HepG2 (cell line): ENCODE results near the gene SREBF1. TPM values are rescaled to one million over a fixed set of nuclear protein-coding genes. Genes with fewer than 3 reads are reported as not detected.

ENCODE experiments used
- ARID4A ChIP-seq: sonication (generic); formaldehyde crosslinking; IDR thresholded peaks from 2 replicates; pipeline ENCODE4 v1.5.0; 2020; ENCODE audit warnings: mild to moderate bottlenecking, missing genetic modification reagents, borderline replicate concordance
- FOXC1 ChIP-seq: sonication (generic); formaldehyde crosslinking; IDR thresholded peaks from 2 replicates; pipeline ENCODE4 v1.8.0; 2022; ENCODE audit warnings: mild to moderate bottlenecking, missing genetic modification reagents, borderline replicate concordance
- MTERF4 ChIP-seq: sonication (generic); formaldehyde crosslinking; IDR thresholded peaks from 2 replicates; pipeline ENCODE4 v1.8.0; 2023; ENCODE audit warnings: mild to moderate bottlenecking, missing genetic modification reagents
- MZF1 ChIP-seq: sonication (generic); formaldehyde crosslinking; IDR thresholded peaks from 2 replicates; pipeline ENCODE4 v1.8.1; 2023; ENCODE audit warnings: mild to moderate bottlenecking, missing genetic modification reagents, borderline replicate concordance
- NR2C2 ChIP-seq: sonication (generic); formaldehyde crosslinking; IDR thresholded peaks from 2 replicates; pipeline ENCODE4 v1.4.0; 2020; ENCODE audit warnings: missing genetic modification reagents, mild to moderate bottlenecking, moderate library complexity, borderline replicate concordance
- PAF1 ChIP-seq: IDR thresholded peaks from 2 replicates; pipeline ENCODE4 v1.6.1; 2016; ENCODE audit warnings: missing genetic modification reagents, missing compliant biosample characterization
- RFX5 ChIP-seq: IDR thresholded peaks from 2 replicates; pipeline ENCODE4 v1.6.1; 2011; ENCODE audit warnings: low read depth, low read length, improper control_type of control experiment
- SNRNP70 ChIP-seq: fragments of 200-400 bp; formaldehyde crosslinking; IDR thresholded peaks from 2 replicates; pipeline ENCODE4 v1.6.1; 2017; ENCODE audit warnings: mild to moderate bottlenecking, low read depth, low read length, moderate library complexity
- SRSF9 ChIP-seq: fragments of 200-400 bp; formaldehyde crosslinking; IDR thresholded peaks from 2 replicates; pipeline ENCODE4 v1.6.1; 2018; ENCODE audit warnings: borderline replicate concordance, mild to moderate bottlenecking, low read depth, low read length; ENCODE audit not compliant: insufficient read depth, poor library complexity, severe bottlenecking
- ZKSCAN1 ChIP-seq: fragments of 150-350 bp; IDR thresholded peaks from 2 replicates; pipeline ENCODE4 v1.6.1; 2014; ENCODE audit warnings: low read length
- ZNF20 ChIP-seq: sonication (generic); formaldehyde crosslinking; IDR thresholded peaks from 2 replicates; pipeline ENCODE4 v1.4.0; 2020; ENCODE audit warnings: mild to moderate bottlenecking, moderate library complexity, missing genetic modification reagents
- ZNF501 ChIP-seq: sonication (generic); formaldehyde crosslinking; IDR thresholded peaks from 2 replicates; pipeline ENCODE4 v1.5.1; 2020; ENCODE audit warnings: mild to moderate bottlenecking, moderate library complexity, missing genetic modification reagents
- ZNF513 ChIP-seq: sonication (generic); formaldehyde crosslinking; conservative IDR thresholded peaks from 2 replicates; pipeline ENCODE4 v1.5.0; 2020; ENCODE audit warnings: missing genetic modification reagents
- ZNF7 ChIP-seq: IDR thresholded peaks from 2 replicates; pipeline ENCODE4 v1.6.1; 2016; ENCODE audit warnings: missing biosample characterization, missing genetic modification reagents
- polyA plus RNA-seq, 8 experiments: library from polyadenylated mRNA; depleted of rRNA in 3 of 8; stranded (reverse) in 7 of 8; unstranded in 1 of 8; fragments of >200 nt; fragmentation: Illumina TruSeq in 4 of 8; extraction: Trizol in 4 of 8; gene quantifications; 2 replicates each; pipeline versions ENCODE4 v1.2.1 to v1.2.3, GENCODE V29; 2011 to 2016; ENCODE audit warnings: low read depth in 4 of 8, missing spikeins in 1 of 8, mixed read lengths in 1 of 8; ENCODE audit not compliant: insufficient read depth in 1 of 8
- total RNA-seq, 5 experiments: library from RNA; depleted of rRNA; stranded (reverse); fragments of >200 nt; fragmentation: Illumina TruSeq; extraction: Trizol; gene quantifications; 2 replicates each; pipeline ENCODE4 v1.2.3, GENCODE V29; 2016; ENCODE audit warnings: low read depth in 1 of 5

The SREBF1 gene
- total and polyA plus RNA-seq, 2 of the 13 experiments (the other 11 are each of a cell fraction or from before 2014, with no cell fraction given) = 34.3 to 38.0 TPM

- no peak for TF ChIP-seq MZF1
- no peak for TF ChIP-seq RFX5
- no peak for TF ChIP-seq SRSF9
- TF ChIP-seq SNRNP70 = no peak
- no peak for TF ChIP-seq ZKSCAN1
- no peak for TF ChIP-seq PAF1
- no peak for TF ChIP-seq ZNF7 (CRISPR knock-in tag)
- TF ChIP-seq FOXC1 (CRISPR knock-in tag) = no peak
- TF ChIP-seq ZNF20 (CRISPR knock-in tag) = no peak
- no peak for TF ChIP-seq ZNF513 (CRISPR knock-in tag)
- no peak for TF ChIP-seq NR2C2 (CRISPR knock-in tag)
- TF ChIP-seq ARID4A (CRISPR knock-in tag) = peak; percentile 28; the same call in 1 of the 2 replicates
- no peak for TF ChIP-seq MTERF4 (CRISPR knock-in tag)
- no peak for TF ChIP-seq ZNF501 (CRISPR knock-in tag)
- TF ChIP-seq, all 625 proteins: peak for 69
These were observed 23.4 kb upstream of the SREBF1 start (continued) for GRCh38 chr17:17859909-17860765.
